ENCODE measurements around the gene CUEDC1. TPM values are rescaled to one million over a fixed set of nuclear protein-coding genes. Genes with fewer than 3 reads are reported as not detected.

CUEDC1 gene
- total and polyA plus RNA-seq, 2 of the 4 experiments (the other 2 are of a cell fraction) = 4.1 to 21.2 TPM

DNA sequence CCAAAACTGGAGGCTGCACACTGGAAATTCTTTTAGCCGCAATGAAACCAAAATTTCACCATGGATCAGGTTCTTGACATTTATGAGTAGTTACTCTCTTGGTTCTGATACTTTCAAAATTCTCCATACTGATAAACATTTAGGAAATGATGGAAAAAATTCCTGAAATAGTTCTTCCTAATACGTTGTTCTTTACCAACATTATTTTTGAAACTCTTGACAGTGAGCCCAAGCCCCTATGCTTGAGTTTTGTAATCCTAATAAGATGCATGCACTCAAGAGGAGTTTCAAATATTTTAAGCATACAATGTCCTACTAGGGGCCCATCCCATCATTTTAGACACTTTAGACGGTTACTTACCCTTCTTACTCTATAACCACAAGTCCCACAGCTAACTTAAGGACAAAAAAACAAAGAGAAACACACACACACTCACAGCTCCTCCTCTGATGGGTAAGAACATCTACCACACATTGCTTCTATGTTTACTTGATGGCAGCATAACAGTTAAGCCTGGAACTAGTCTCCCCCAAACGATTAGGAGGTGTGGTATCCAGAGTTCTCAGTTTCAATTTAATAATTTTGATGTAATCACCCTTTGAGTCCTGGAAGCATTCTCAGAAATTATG, 29.2 kb upstream of the CUEDC1 start (continued):
- TF ChIP-seq, protein P1, sequence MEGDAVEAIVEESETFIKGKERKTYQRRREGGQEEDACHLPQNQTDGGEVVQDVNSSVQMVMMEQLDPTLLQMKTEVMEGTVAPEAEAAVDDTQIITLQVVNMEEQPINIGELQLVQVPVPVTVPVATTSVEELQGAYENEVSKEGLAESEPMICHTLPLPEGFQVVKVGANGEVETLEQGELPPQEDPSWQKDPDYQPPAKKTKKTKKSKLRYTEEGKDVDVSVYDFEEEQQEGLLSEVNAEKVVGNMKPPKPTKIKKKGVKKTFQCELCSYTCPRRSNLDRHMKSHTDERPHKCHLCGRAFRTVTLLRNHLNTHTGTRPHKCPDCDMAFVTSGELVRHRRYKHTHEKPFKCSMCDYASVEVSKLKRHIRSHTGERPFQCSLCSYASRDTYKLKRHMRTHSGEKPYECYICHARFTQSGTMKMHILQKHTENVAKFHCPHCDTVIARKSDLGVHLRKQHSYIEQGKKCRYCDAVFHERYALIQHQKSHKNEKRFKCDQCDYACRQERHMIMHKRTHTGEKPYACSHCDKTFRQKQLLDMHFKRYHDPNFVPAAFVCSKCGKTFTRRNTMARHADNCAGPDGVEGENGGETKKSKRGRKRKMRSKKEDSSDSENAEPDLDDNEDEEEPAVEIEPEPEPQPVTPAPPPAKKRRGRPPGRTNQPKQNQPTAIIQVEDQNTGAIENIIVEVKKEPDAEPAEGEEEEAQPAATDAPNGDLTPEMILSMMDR (conservative IDR thresholded peaks at IDR 0.05; ENCODE audit: low read depth, low read length) = no peak

DNA sequence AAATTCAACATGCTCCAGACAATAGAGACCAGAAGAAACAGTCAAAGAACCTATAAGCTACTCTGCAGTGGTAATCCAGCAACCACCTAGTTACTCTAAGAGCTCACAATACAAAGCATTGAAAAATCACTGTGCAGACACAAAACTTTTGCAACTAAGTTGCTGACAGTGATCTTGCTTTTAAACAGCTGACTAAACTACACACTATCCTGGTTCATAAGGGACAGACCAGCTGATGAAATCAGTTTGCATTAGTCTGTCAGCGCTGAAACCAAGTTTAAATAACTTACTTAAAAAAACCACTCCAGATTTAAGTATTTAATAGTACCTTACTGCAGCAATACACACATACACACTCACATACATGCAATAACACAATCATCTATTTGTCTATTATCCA, 28.2 kb upstream of the CUEDC1 start:
- ChIA-PET POLR2A (ENCODE audit: unreplicated experiment) (interaction anchor here (1.1 kb wide), 1 partner anchor 30 kb away, joined by 3 read pairs; no protein-coding TSS in a partner anchor), CTCF (interaction anchor here (0.8 to 1.0 kb wide), 3 partner anchors 30 to 537 kb away, joined by 3 to 4 read pairs (median 3); no protein-coding TSS in a partner anchor)
- Histone ChIP-seq H2BK15ac (ENCODE audit: low read depth, low read length) (no peak overlapping the region), H3K9me1 (ENCODE audit: insufficient read depth, low read length) (peaks cover 12% of the 10 kb centered on the region), H3K79me1 (ENCODE audit: low read depth in 1 of 2, low read length in 2 of 2) (peaks cover 18 to 61% of the 10 kb centered on the region in 2 experiments), H4K20me1 (ENCODE audit: insufficient read depth, low read length) (peaks cover 46% of the 10 kb centered on the region), H3K4me1 (ENCODE audit: control insufficient read depth, insufficient read depth, low read length) (peaks cover 22% of the 10 kb centered on the region), H3K4me2 (ENCODE audit: low read depth, low read length) (peak overlapping the region; percentile 90), H2BK120ac (ENCODE audit: low read depth, low read length) (no peak overlapping the region), H2AK5ac (ENCODE audit: low read depth, low read length) (peak overlapping the region; percentile 10; the same call in 1 of the 2 replicates), H3K4me3 (ENCODE audit: insufficient read depth, low read depth, low read length) (no peak overlapping the region), H2AK9ac (replicated peaks; ENCODE audit: low read depth, low read length, poor library complexity) (no peak overlapping the region), H3K27ac (ENCODE audit: insufficient read depth, low read length) (no peak overlapping the region; the same call in 1 of the 2 replicates), H2BK5ac (ENCODE audit: low read depth, low read length, poor library complexity, severe bottlenecking) (peak overlapping the region; percentile 23), H3K14ac (replicated peaks; ENCODE audit: low read depth, low read length) (peak overlapping the region; percentile 2), H3K18ac (ENCODE audit: low read depth, low read length) (no peak overlapping the region), H3K27me3 (ENCODE audit: control insufficient read depth, insufficient read depth, low read length) (no peaks in the 10 kb centered on the region), H3K23ac (ENCODE audit: low read depth, low read length) (peak overlapping the region; percentile 83; the same call in 1 of the 2 replicates), H3K4ac (ENCODE audit: low read depth, low read length) (peak overlapping the region; percentile 53; the same call in 1 of the 2 replicates), H3K9ac (ENCODE audit: low read depth, low read length) (no peak overlapping the region), H3K9me3 (ENCODE audit: control insufficient read depth, insufficient read depth, low read length) (no peaks in the 10 kb centered on the region), H3K56ac (ENCODE audit: extremely low read depth, insufficient read depth, low read length) (no peak overlapping the region), H4K91ac (ENCODE audit: insufficient read depth, low read depth, low read length) (0 out of 2 replicates have a peak overlapping the region, but pooled peaks have one; percentile 5), H3K36me3 (ENCODE audit: control insufficient read depth, insufficient read depth, low read length) (peaks cover 22% of the 10 kb centered on the region), H4K8ac (ENCODE audit: low read depth in 2 of 2, low read length in 2 of 2) (no peak overlapping the region), H4K5ac (ENCODE audit: low read depth, low read length) (no peak overlapping the region), H2AFZ (replicated peaks; ENCODE audit: low read length, poor library complexity) (no peak overlapping the region), H2BK20ac (ENCODE audit: low read depth, low read length) (0 out of 2 replicates have a peak overlapping the region, but pooled peaks have one; percentile 20)
- intact Hi-C loops (cut with micrococcal nuclease) (no loop called here), dilution Hi-C loops (cut with HindIII; ENCODE audit: low sequenced_read_pairs, unreplicated experiment) (loop anchor here (25.0 kb wide), 1 partner anchor 121 kb away; the partner anchor contains the start of gene MRPS23), in situ Hi-C loops (cut with MboI; ENCODE audit: low sequenced_read_pairs) (no loop called here)
- TF ChIP-seq MAFK (IDR thresholded peaks at IDR 0.05; ENCODE audit: low read depth, low read length) (no peak), RAD21 (IDR thresholded peaks at IDR 0.05; ENCODE audit: low read length) (no peak), BHLHE40 (IDR thresholded peaks at IDR 0.05; ENCODE audit: low read depth, low read length) (no peak), SMC3 (IDR thresholded peaks at IDR 0.05; ENCODE audit: low read depth, low read length) (no peak)
- WGBS, 2 experiments (ENCODE audit: extremely low coverage in 2 of 2, insufficient read length in 1 of 2) = no CpG with 5 or more reads among the region's 1 CpG
- DNase-seq (no peak), ATAC-seq (ENCODE audit: low read depth) (no peak)
- BruUV-seq (replicated peaks) = no TSS peak

Data from IMR-90 (cell line).